Mesothelial cell of epicardium (in vitro differentiated cells): ENCODE results near the gene C14orf180. TPM values are rescaled to one million over a fixed set of nuclear protein-coding genes. Genes with fewer than 3 reads are reported as not detected.

Experiments
- DNase-seq, 2 experiments: peaks; one replicate each; pipeline ENCODE4 v3.0.0; 2021; ENCODE audit warnings: low spot score in 2 of 2; ENCODE audit not compliant: unreplicated experiment in 2 of 2
- H3K27ac Mint-ChIP-seq: 2 replicates; pipeline ENCODE4 v1.8.0; 2021; ENCODE audit warnings: mixed read lengths
- H3K27me3 Mint-ChIP-seq: 2 replicates; pipeline ENCODE4 v1.8.0; 2021; ENCODE audit warnings: low read depth, mixed read lengths
- H3K36me3 Mint-ChIP-seq: 2 replicates; pipeline ENCODE4 v1.8.0; 2021; ENCODE audit warnings: mixed read lengths
- H3K4me1 Mint-ChIP-seq: 2 replicates; pipeline ENCODE4 v1.8.0; 2021; ENCODE audit warnings: mixed read lengths
- H3K4me3 Mint-ChIP-seq: 2 replicates; pipeline ENCODE4 v1.8.0; 2021; ENCODE audit warnings: mild to moderate bottlenecking, moderate library complexity, mixed read lengths
- H3K9me3 Mint-ChIP-seq: 2 replicates; pipeline ENCODE4 v1.8.0; 2021; ENCODE audit warnings: mixed read lengths
- CTCF ChIP-seq: fragments of 200-600 bp; sonication (generic); IDR thresholded peaks from one replicate; pipeline ENCODE4 v1.5.0; 2021; ENCODE audit warnings: antibody characterized with exemption; ENCODE audit not compliant: unreplicated experiment
- total RNA-seq: library from RNA; stranded (reverse); gene quantifications from 3 replicates; pipeline ENCODE4 v1.2.1, GENCODE V29; 2021

The C14orf180 gene
- total RNA-seq, 1 donor from 2014 or later: 0.36 TPM

GRCh38 chr14:104559028-104559803 is 20.3 kb upstream of the C14orf180 start:
- no peak for DNase-seq
- H3K4me3 Mint-ChIP-seq: no peak overlapping the region
- no peaks in the 10 kb centered on the region for H3K9me3 Mint-ChIP-seq
- H3K27ac Mint-ChIP-seq: no peak overlapping the region
- TF ChIP-seq CTCF: no peak
- peaks cover 24% of the 10 kb centered on the region for H3K4me1 Mint-ChIP-seq
- H3K27me3 Mint-ChIP-seq: peaks cover 27% of the 10 kb centered on the region
- H3K36me3 Mint-ChIP-seq: no peaks in the 10 kb centered on the region

DNA sequence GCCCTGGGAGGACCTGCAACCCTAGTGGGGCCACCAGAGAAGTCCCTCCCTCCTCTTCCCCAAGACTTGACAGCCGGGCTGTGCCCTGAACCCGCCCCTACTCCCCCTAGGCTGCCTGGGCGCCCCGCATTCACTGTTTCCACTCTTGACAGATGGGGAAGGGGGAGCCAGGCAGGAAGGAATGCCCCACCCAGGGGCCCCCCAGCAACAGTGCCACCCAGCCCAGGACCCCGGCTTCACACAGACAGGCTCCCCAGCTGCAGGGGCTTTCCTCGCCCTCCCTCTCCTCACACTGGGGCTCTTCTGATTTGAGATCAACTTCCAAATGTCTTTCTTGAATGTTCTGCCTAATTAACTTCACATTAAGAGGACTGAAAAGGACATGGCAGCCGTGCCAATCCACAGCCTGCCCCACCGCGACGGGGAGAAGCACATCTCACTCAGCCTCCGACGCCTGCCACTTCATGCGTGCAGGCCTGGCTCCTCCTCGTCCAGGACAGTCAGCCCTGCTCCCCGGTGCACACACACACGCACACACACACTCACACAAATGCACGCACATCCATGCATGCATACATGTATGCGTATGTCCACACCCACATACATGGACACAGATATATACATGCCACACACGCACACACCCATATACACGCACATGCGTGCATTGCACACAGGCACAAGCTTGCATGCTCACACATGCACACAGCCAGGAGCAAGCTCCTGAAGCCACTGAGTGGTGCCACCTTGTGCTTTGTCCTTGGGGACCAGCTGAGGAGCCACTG is 19.6 kb upstream of the C14orf180 start:
- Mint-ChIP-seq H3K27ac (no peak overlapping the region), H3K4me1 (peaks cover 23% of the 10 kb centered on the region), H3K27me3 (peaks cover 31% of the 10 kb centered on the region), H3K36me3 (no peaks in the 10 kb centered on the region), H3K4me3 (no peak overlapping the region), H3K9me3 (no peaks in the 10 kb centered on the region)
- TF ChIP-seq CTCF: no peak
- DNase-seq: no peak

DNA sequence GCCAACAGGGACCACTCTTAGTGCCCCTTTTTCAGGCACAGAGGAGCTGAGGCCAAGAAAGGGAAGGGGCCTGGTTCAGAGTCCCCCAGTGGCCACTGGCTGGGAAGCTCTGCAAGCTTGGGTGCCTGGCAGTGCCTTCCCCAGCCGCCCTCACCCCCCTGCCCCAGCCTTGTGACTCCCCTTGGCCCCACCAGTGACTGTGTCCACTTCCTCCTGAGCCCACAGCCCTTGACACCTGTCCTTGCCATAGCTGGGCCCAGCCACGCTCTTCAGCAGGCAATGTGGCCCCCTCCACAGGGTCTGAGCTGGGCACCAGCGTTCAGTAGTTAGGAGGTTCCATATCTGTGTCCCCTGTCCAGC is 19.0 kb upstream of the C14orf180 start:
- Mint-ChIP-seq H3K4me3 (no peak overlapping the region), H3K4me1 (peaks cover 20% of the 10 kb centered on the region), H3K36me3 (no peaks in the 10 kb centered on the region), H3K27ac (no peak overlapping the region), H3K27me3 (peaks cover 34% of the 10 kb centered on the region), H3K9me3 (no peaks in the 10 kb centered on the region)
- TF ChIP-seq CTCF: no peak
- DNase-seq: no peak

DNA sequence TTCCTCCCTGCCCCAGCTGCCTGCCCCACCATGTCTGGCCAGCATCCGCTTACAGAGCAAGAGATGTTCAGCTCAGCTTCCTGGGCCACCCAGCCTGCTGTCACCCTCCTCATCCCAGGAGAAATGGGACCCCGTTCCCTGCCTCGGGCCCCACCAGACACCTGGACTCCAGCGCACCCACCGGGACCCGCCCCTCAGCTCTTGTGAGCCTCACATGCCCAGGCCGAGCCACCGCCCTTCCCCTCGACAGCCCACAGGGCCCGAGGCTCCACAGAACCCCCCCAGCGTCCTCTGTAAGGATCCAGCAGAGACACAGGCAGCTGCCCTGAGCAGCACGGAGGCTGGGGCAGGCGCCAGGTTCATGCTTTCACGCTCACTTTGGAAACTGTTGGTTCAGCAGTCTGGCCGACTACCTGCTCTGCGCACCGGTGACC is 18.4 kb upstream of the C14orf180 start:
- Mint-ChIP-seq H3K36me3 (no peaks in the 10 kb centered on the region), H3K4me1 (peaks cover 23% of the 10 kb centered on the region), H3K9me3 (no peaks in the 10 kb centered on the region), H3K27me3 (peaks cover 38% of the 10 kb centered on the region), H3K4me3 (no peak overlapping the region), H3K27ac (no peak overlapping the region)
- DNase-seq: no peak
- TF ChIP-seq CTCF: no peak

GRCh38 chr14:104561632-104562495 is 17.7 kb upstream of the C14orf180 start:
- H3K27ac Mint-ChIP-seq: no peak overlapping the region

More at GRCh38 chr14:104561632-104562495, 17.7 kb upstream of the C14orf180 start:
- peaks cover 27% of the 10 kb centered on the region for H3K4me1 Mint-ChIP-seq
- H3K27me3 Mint-ChIP-seq: peaks cover 43% of the 10 kb centered on the region
- no peak for TF ChIP-seq CTCF
- no peak overlapping the region for H3K4me3 Mint-ChIP-seq
- DNase-seq: no peak
- H3K36me3 Mint-ChIP-seq: no peaks in the 10 kb centered on the region
- no peaks in the 10 kb centered on the region for H3K9me3 Mint-ChIP-seq
